Measurements from ENCODE around the gene KIDINS220.

DNA sequence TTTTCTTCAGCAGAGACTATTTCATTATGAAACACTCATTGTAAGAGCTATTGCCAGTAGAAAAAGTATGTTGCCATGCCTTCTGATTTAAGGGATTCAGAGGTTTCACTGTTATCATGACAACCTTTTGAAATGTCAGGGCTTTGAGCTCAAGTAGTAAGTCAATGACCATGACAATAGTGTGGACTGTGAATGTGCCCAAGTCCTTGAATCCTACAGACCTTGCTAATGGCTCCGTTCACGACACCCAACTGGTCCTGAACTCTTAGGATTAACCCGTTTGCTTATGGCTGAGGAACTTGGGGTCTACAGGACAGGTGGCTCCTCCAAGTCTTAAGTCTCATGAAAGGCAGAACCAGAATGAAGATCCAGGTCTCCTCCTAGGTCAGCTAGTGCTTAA is 17.6 kb upstream of the KIDINS220 start:
- no peak for TF ChIP-seq GATA2 (IDR thresholded peaks at IDR 0.05; ENCODE audit: low read depth, low read length)
- TF ChIP-seq GATA3 (IDR thresholded peaks at IDR 0.05; ENCODE audit: low read depth, low read length), result no peak
